ENCODE results near the gene AP1G1.

- no peak for TF ChIP-seq CTCF (IDR thresholded peaks at IDR 0.05)
- no peak for TF ChIP-seq POLR2AphosphoS5 (IDR thresholded peaks at IDR 0.05)
These were observed 96.8 kb downstream of the AP1G1 start for GRCh38 chr16:71711789-71712188.
